GM19035 (cell line): ENCODE measurements around the gene G6PC2.
"Not testable (repeated sequence)": the region's sequence is repeated elsewhere in the genome, so short reads cannot be mapped to it uniquely, and the experiment has no call there.

Source experiments
- ATAC-seq: cut with Tn5 transposase; IDR thresholded peaks from one replicate; pipeline ENCODE4 v1.9.1; 2021; ENCODE audit not compliant: unreplicated experiment

Gene G6PC2

GRCh38 chr2:168903888-168904287 is 2.8 kb downstream of the G6PC2 start:
- no peak for ATAC-seq

- no peak for ATAC-seq
These were observed 3.3 kb downstream of the G6PC2 start for GRCh38 chr2:168904358-168904757.

GRCh38 chr2:168907940-168908662 is 7.0 kb downstream of the G6PC2 start:
- no peak for ATAC-seq

GRCh38 chr2:168910330-168910729 is 9.2 kb downstream of the G6PC2 start:
- no peak for ATAC-seq

GRCh38 chr2:168912466-168912865 is 11.4 kb downstream of the G6PC2 start:
- ATAC-seq: no peak

- no peak for ATAC-seq
These were observed 11.8 kb downstream of the G6PC2 start for GRCh38 chr2:168912901-168913369.

- no peak for ATAC-seq
These were observed 12.4 kb downstream of the G6PC2 start for GRCh38 chr2:168913495-168913894.

GRCh38 chr2:168915441-168916330 is 14.6 kb downstream of the G6PC2 start:
- ATAC-seq: no peak

GRCh38 chr2:168916331-168916675 is 15.2 kb downstream of the G6PC2 start:
- ATAC-seq: no peak

- ATAC-seq: no peak
These were observed 19.5 kb downstream of the G6PC2 start for GRCh38 chr2:168920504-168921157.

- no peak for ATAC-seq
These were observed 25.7 kb downstream of the G6PC2 start for GRCh38 chr2:168926621-168927386.

- ATAC-seq: no peak
These were observed 27.2 kb downstream of the G6PC2 start for GRCh38 chr2:168928113-168928831.

- ATAC-seq: no peak
These were observed 27.9 kb downstream of the G6PC2 start for GRCh38 chr2:168929031-168929430.

- ATAC-seq: no peak
These were observed 29.2 kb downstream of the G6PC2 start for GRCh38 chr2:168930242-168930641.

GRCh38 chr2:168932174-168932573 is 31.1 kb downstream of the G6PC2 start:
- ATAC-seq: not testable (repeated sequence)

- no peak for ATAC-seq
These were observed 33.7 kb downstream of the G6PC2 start for GRCh38 chr2:168934826-168935225.

GRCh38 chr2:168935810-168936581 is 34.9 kb downstream of the G6PC2 start:
- no peak for ATAC-seq

- no peak for ATAC-seq
These were observed 38.0 kb downstream of the G6PC2 start for GRCh38 chr2:168939061-168939460.

GRCh38 chr2:168939918-168940317 is 38.8 kb downstream of the G6PC2 start:
- ATAC-seq: peak; percentile 75
